H1 (cell line): ENCODE measurements around the gene SYNDIG1. TPM values are rescaled to one million over a fixed set of nuclear protein-coding genes. Genes with fewer than 3 reads are reported as not detected.

Source experiments
- CTCF ChIA-PET: fragments of 300-600 bp; sonication (Branson Sonifier 250); formaldehyde crosslinking; loops from one replicate; lab custom pipeline; 2021; ENCODE audit not compliant: partially characterized antibody; lab: Charles Lee
- POLR2A ChIA-PET: fragments of 300-600 bp; sonication (Branson Sonifier 250); formaldehyde crosslinking; loops from one replicate; lab custom pipeline; 2021; ENCODE audit warnings: inconsistent platforms; ENCODE audit not compliant: partially characterized antibody; lab: Charles Lee
- DNase-seq, 2 experiments: peaks; one replicate each; pipeline versions ENCODE4 v3.0.0 to v3.0.0-alpha.2; 2010 to 2022; ENCODE audit warnings: low spot score in 2 of 2, low read depth in 1 of 2, mixed read lengths in 1 of 2
- FAIRE-seq: peaks from 2 replicates; lab custom pipeline; 2011; peaks lifted over from hg19 to GRCh38; lab: Jason Lieb, UNC
- H2AFZ ChIP-seq: 2 replicates; pipeline ENCODE4 v1.8.1; 2012; ENCODE audit warnings: low read length, inconsistent platforms
- H2AK5ac ChIP-seq: 2 replicates; pipeline ENCODE4 v1.6.1; 2013; ENCODE audit warnings: low read depth, low read length
- H2BK120ac ChIP-seq: replicated peaks from 2 replicates; pipeline ENCODE3; 2013; ENCODE audit warnings: low read depth, low read length, inconsistent platforms
- H2BK12ac ChIP-seq: 2 replicates; pipeline ENCODE4 v1.6.1; 2013; ENCODE audit warnings: low read depth, low read length
- H2BK15ac ChIP-seq: 2 replicates; pipeline ENCODE4 v1.6.1; 2013; ENCODE audit warnings: low read length
- H2BK20ac ChIP-seq: 2 replicates; pipeline ENCODE4 v1.6.1; 2013; ENCODE audit warnings: low read length
- H2BK5ac ChIP-seq: 2 replicates; pipeline ENCODE4 v1.6.1; 2013; ENCODE audit warnings: low read depth, low read length
- H3K14ac ChIP-seq: 2 replicates; pipeline ENCODE4 v1.6.1; 2013; ENCODE audit warnings: inconsistent platforms; ENCODE audit not compliant: insufficient read length
- H3K18ac ChIP-seq: 2 replicates; pipeline ENCODE4 v1.6.1; 2013; ENCODE audit warnings: low read length; ENCODE audit errors: extremely low read depth
- H3K23ac ChIP-seq: 2 replicates; pipeline ENCODE4 v1.6.1; 2013; ENCODE audit warnings: inconsistent platforms; ENCODE audit not compliant: insufficient read length
- H3K23me2 ChIP-seq: 2 replicates; pipeline ENCODE4 v1.6.1; 2013; ENCODE audit warnings: low read depth, low read length
- H3K27ac ChIP-seq: 2 replicates; pipeline ENCODE4 v1.6.1; 2011; ENCODE audit warnings: low read depth, low read length, inconsistent platforms
- H3K27me3 ChIP-seq, 4 experiments: replicated peaks in 1 of 4; 1 replicate in 1 of 4; 2 replicates in 3 of 4; pipeline versions ENCODE4 v1.6.1 to v1.8.1; 2011 to 2013; ENCODE audit warnings: low read length in 3 of 4, mild to moderate bottlenecking in 3 of 4, inconsistent platforms in 2 of 4, mixed read lengths in 2 of 4, moderate library complexity in 1 of 4; ENCODE audit not compliant: control insufficient read depth in 3 of 4, insufficient read depth in 3 of 4; ENCODE audit errors: extremely low read depth in 1 of 4
- H3K36me3 ChIP-seq, 4 experiments: 2 replicates each; pipeline versions ENCODE4 v1.6.1 to v1.8.1; 2011 to 2013; ENCODE audit warnings: mild to moderate bottlenecking in 4 of 4, low read length in 3 of 4, moderate library complexity in 2 of 4, control low read depth in 1 of 4, inconsistent platforms in 1 of 4; ENCODE audit not compliant: insufficient read depth in 4 of 4, control insufficient read depth in 2 of 4
- H3K4ac ChIP-seq: replicated peaks from 2 replicates; pipeline ENCODE3; 2013; ENCODE audit warnings: low read length, low read depth, mixed read lengths, inconsistent platforms; ENCODE audit not compliant: insufficient read length
- H3K4me1 ChIP-seq, 4 experiments: replicated peaks in 1 of 4; 1 replicate in 1 of 4; 2 replicates in 3 of 4; pipeline versions ENCODE4 v1.6.1 to v1.8.1; 2011 to 2013; ENCODE audit warnings: low read length in 3 of 4, inconsistent platforms in 2 of 4, mixed read lengths in 1 of 4; ENCODE audit not compliant: insufficient read depth in 4 of 4, control insufficient read depth in 3 of 4
- H3K4me2 ChIP-seq, 2 experiments: 2 replicates each; pipeline versions ENCODE4 v1.6.1 to v1.8.1; 2011 to 2013; ENCODE audit warnings: low read depth in 2 of 2, low read length in 2 of 2, control low read depth in 1 of 2, inconsistent platforms in 1 of 2, mild to moderate bottlenecking in 1 of 2; ENCODE audit not compliant: insufficient read depth in 1 of 2
- H3K4me3 ChIP-seq, 4 experiments: fragments of 200-600, 300-600 bp in 1 of 4; sonication (generic), shearing (Covaris generic), sonication (Bioruptor Twin) in 1 of 4; 2 replicates each; pipeline versions ENCODE4 v1.5.1 to v1.8.1; 2011 to 2016; ENCODE audit warnings: low read length in 4 of 4, low read depth in 3 of 4, control low read depth in 2 of 4, inconsistent platforms in 2 of 4, mild to moderate bottlenecking in 2 of 4, mixed read lengths in 1 of 4, moderate library complexity in 1 of 4; ENCODE audit not compliant: insufficient read depth in 2 of 4; ENCODE audit errors: extremely low read depth in 1 of 4
- H3K56ac ChIP-seq: replicated peaks from 2 replicates; pipeline ENCODE3; 2013; ENCODE audit warnings: low read depth, mild to moderate bottlenecking, mixed read lengths, low read length, inconsistent platforms; ENCODE audit not compliant: insufficient read length
- H3K79me1 ChIP-seq: 2 replicates; pipeline ENCODE4 v1.6.1; 2013; ENCODE audit warnings: low read depth, low read length, control low read depth
- H3K79me2 ChIP-seq, 2 experiments: 2 replicates each; pipeline versions ENCODE4 v1.6.1 to v1.8.1; 2012 to 2013; ENCODE audit warnings: low read length in 2 of 2, mild to moderate bottlenecking in 2 of 2, inconsistent platforms in 1 of 2; ENCODE audit not compliant: insufficient read depth in 2 of 2, control insufficient read depth in 1 of 2
- H3K9ac ChIP-seq, 4 experiments: replicated peaks in 1 of 4; 1 replicate in 1 of 4; 2 replicates in 3 of 4; pipeline versions ENCODE4 v1.6.1 to v1.8.1; 2011 to 2013; ENCODE audit warnings: low read depth in 3 of 4, low read length in 3 of 4, control low read depth in 2 of 4, mild to moderate bottlenecking in 2 of 4, moderate library complexity in 2 of 4, inconsistent platforms in 1 of 4; ENCODE audit errors: extremely low read depth in 1 of 4
- H3K9me3 ChIP-seq, 2 experiments: 2 replicates each; pipeline versions ENCODE4 v1.6.1 to v1.8.1; 2012 to 2013; ENCODE audit warnings: mild to moderate bottlenecking in 2 of 2, moderate library complexity in 2 of 2, control low read depth in 1 of 2, inconsistent platforms in 1 of 2, low read depth in 1 of 2, low read length in 1 of 2, mixed read lengths in 1 of 2; ENCODE audit not compliant: insufficient read depth in 2 of 2
- H4K20me1 ChIP-seq, 2 experiments: replicated peaks in 1 of 2; 2 replicates each; pipeline versions ENCODE3 to v1.8.1; 2011 to 2013; ENCODE audit warnings: inconsistent platforms in 2 of 2, low read length in 2 of 2, mild to moderate bottlenecking in 1 of 2; ENCODE audit not compliant: insufficient read depth in 2 of 2, control insufficient read depth in 1 of 2
- H4K5ac ChIP-seq: 2 replicates; pipeline ENCODE4 v1.6.1; 2013; ENCODE audit warnings: low read length, low read depth, mixed read lengths, inconsistent platforms; ENCODE audit not compliant: insufficient read length
- H4K8ac ChIP-seq: 2 replicates; pipeline ENCODE4 v1.8.0; 2013; ENCODE audit warnings: mild to moderate bottlenecking, moderate library complexity, low read length, inconsistent platforms; ENCODE audit not compliant: insufficient read depth; ENCODE audit errors: extremely low read depth
- H4K91ac ChIP-seq: replicated peaks from 2 replicates; pipeline ENCODE3; 2013; ENCODE audit warnings: low read length, mixed read lengths, inconsistent platforms; ENCODE audit not compliant: insufficient read length
- BACH1 ChIP-seq: IDR thresholded peaks from 2 replicates; pipeline ENCODE4 v1.6.1; 2012; ENCODE audit warnings: low read length, improper control_type of control experiment
- CBX8 ChIP-seq: fragments of 300-800, 300-1000 bp; sonication (generic); IDR thresholded peaks from 2 replicates; pipeline ENCODE4 v1.7.1; 2016; ENCODE audit warnings: low read depth, low read length, borderline replicate concordance
- EP300 ChIP-seq, 2 experiments: IDR thresholded peaks; 1 replicate in 1 of 2; 2 replicates in 1 of 2; pipeline ENCODE4 v1.6.1; 2011 to 2012; ENCODE audit warnings: low read depth in 2 of 2, low read length in 2 of 2, mild to moderate bottlenecking in 2 of 2, borderline replicate concordance in 1 of 2, inconsistent platforms in 1 of 2, moderate library complexity in 1 of 2
- GABPA ChIP-seq: IDR thresholded peaks from 2 replicates; pipeline ENCODE4 v1.6.1; 2011; ENCODE audit warnings: mild to moderate bottlenecking, low read length, moderate library complexity, borderline replicate concordance; ENCODE audit not compliant: insufficient read depth
- HDAC2 ChIP-seq, 2 experiments: fragments of 300-600 bp in 1 of 2; sonication (generic) in 1 of 2; IDR thresholded peaks; 2 replicates each; pipeline ENCODE4 v1.6.1; 2011 to 2012; ENCODE audit warnings: low read depth in 2 of 2, low read length in 2 of 2, mild to moderate bottlenecking in 2 of 2, moderate library complexity in 2 of 2, borderline replicate concordance in 1 of 2, inconsistent platforms in 1 of 2
- JUN ChIP-seq: IDR thresholded peaks from 2 replicates; pipeline ENCODE4 v1.6.1; 2011; ENCODE audit warnings: low read depth, mild to moderate bottlenecking, improper control_type of control experiment, low read length
- POLR2A ChIP-seq, 2 experiments: IDR thresholded peaks; 1 replicate in 1 of 2; 2 replicates in 1 of 2; pipeline ENCODE4 v1.6.1; 2011; ENCODE audit warnings: low read depth in 2 of 2, low read length in 2 of 2, mild to moderate bottlenecking in 2 of 2; ENCODE audit errors: control extremely low read depth in 1 of 2
- SP2 ChIP-seq: IDR thresholded peaks from 2 replicates; pipeline ENCODE4 v1.6.1; 2012; ENCODE audit warnings: mild to moderate bottlenecking, low read length, inconsistent platforms
- TBP ChIP-seq: IDR thresholded peaks from 2 replicates; pipeline ENCODE4 v1.6.1; 2011; ENCODE audit warnings: low read depth, low read length, improper control_type of control experiment
- whole genome bisulfite sequencing, 2 experiments: shearing (Covaris generic) in 1 of 2; methylation state at CpG; one replicate each; pipeline versions ENCODE4 v1.1.6 to v1.1.7; 2013 to 2015; ENCODE audit warnings: low lambda C conversion rate in 2 of 2, mixed read lengths in 2 of 2, inconsistent platforms in 1 of 2, low coverage in 1 of 2, missing lambda C conversion rate in 1 of 2; ENCODE audit not compliant: insufficient replicate concordance in 2 of 2, insufficient coverage in 1 of 2, insufficient read length in 1 of 2; ENCODE audit errors: extremely low coverage in 1 of 2, missing lambda C conversion rate in 1 of 2; 5-methylcytosine and 5-hydroxymethylcytosine counted together
- polyA plus RNA-seq, 7 experiments: library from polyadenylated mRNA; depleted of rRNA in 3 of 7; stranded (reverse) in 5 of 7; unstranded in 2 of 7; fragments of >200 nt in 5 of 7; fragments of 200-250 nt in 2 of 7; gene quantifications; 1 replicate in 5 of 7; 2 replicates in 1 of 7; 4 replicates in 1 of 7; pipeline versions ENCODE4 v1.2.1 to v1.2.3, GENCODE V29; 2011 to 2013; ENCODE audit warnings: missing spikeins in 2 of 7, mixed read lengths in 2 of 7
- total RNA-seq: library from RNA; stranded (reverse); fragmentation: NEBNext Ultra II Directional; extraction: Animal tissue kit (Norgen Biotek cat#: 25700); gene quantifications from 2 replicates; pipeline ENCODE4 v1.2.1, GENCODE V29; 2021

The SYNDIG1 gene
- total and polyA plus RNA-seq, 2 of the 8 experiments (the other 6 are each of a cell fraction or from before 2014, with no cell fraction given) = 6.5 to 7.8 TPM

- Histone ChIP-seq H2BK12ac (no peak overlapping the region), H3K4me1 (no peaks in the 10 kb centered on the region), H3K4ac (no peak overlapping the region), H3K27me3 (no peaks in the 10 kb centered on the region), H2BK20ac (no peak overlapping the region), H3K36me3 (no peaks in the 10 kb centered on the region), H3K4me3 (no peak overlapping the region), H2AK5ac (no peak overlapping the region), H4K5ac (no peak overlapping the region), H3K23ac (no peak overlapping the region), H4K8ac (no peak overlapping the region), H2BK120ac (no peak overlapping the region), H3K27ac (no peak overlapping the region), H3K9me3 (no peaks in the 10 kb centered on the region), H3K23me2 (no peaks in the 10 kb centered on the region), H3K79me2 (no peaks in the 10 kb centered on the region), H2BK5ac (no peak overlapping the region), H3K18ac (no peak overlapping the region), H2BK15ac (no peak overlapping the region), H4K20me1 (no peaks in the 10 kb centered on the region), H3K14ac (no peak overlapping the region), H3K9ac (no peak overlapping the region), H3K4me2 (no peak overlapping the region), H2AFZ (no peak overlapping the region), H3K79me1 (no peaks in the 10 kb centered on the region), H4K91ac (no peak overlapping the region), H3K56ac (no peak overlapping the region)
- peak in 1 of 2 experiments; percentile 24 for DNase-seq
- CTCF ChIA-PET = interaction anchor here (1.1 kb wide), 1 partner anchor 11 kb away, joined by 3 read pairs; no protein-coding TSS in a partner anchor
- no peak for FAIRE-seq
- no peak for TF ChIP-seq EP300 (IDR thresholded peaks at IDR 0.05; ENCODE audit: borderline replicate concordance in 1 of 2, low read depth in 2 of 2, low read length in 2 of 2)
- TF ChIP-seq BACH1 = no peak
- TF ChIP-seq SP2 = no peak
- no peak for TF ChIP-seq TBP
- no peak for TF ChIP-seq POLR2A (IDR thresholded peaks at IDR 0.05; ENCODE audit: control extremely low read depth in 1 of 2, low read depth in 2 of 2, low read length in 2 of 2)
- no peak for TF ChIP-seq GABPA
- TF ChIP-seq HDAC2 (IDR thresholded peaks at IDR 0.05; ENCODE audit: borderline replicate concordance in 1 of 2, low read depth in 2 of 2, low read length in 2 of 2) = no peak
- no peak for TF ChIP-seq CBX8
- TF ChIP-seq JUN = no peak
- POLR2A ChIA-PET = no interaction called here
- WGBS, 2 experiments = 95% methylated on average over 4 of the region's 6 CpGs; no CpG with 5 or more reads in 1 of the 2 experiments
These were observed 228.0 kb downstream of the SYNDIG1 start for GRCh38 chr20:24697411-24697810.
